K562 (cell line): ENCODE data around the gene SLC30A1. TPM values are rescaled to one million over a fixed set of nuclear protein-coding genes. Genes with fewer than 3 reads are reported as not detected.

Experiments
- ATAC-seq: fragments of 200-7000 bp; cut with Tn5 transposase; 3 replicates; pipeline ENCODE4 v1.9.1; 2020; ENCODE audit warnings: moderate library complexity
- BruUV-seq: library from RNA; stranded (reverse); fragments of 400-500 nt; replicated peaks from 2 replicates; lab custom pipeline; 2021; lab: Mats Ljungman, UMichigan
- CTCF ChIA-PET: fragments of 300-600 bp; formaldehyde crosslinking; extraction: SDS; loops from one replicate; lab custom pipeline; 2021; ENCODE audit warnings: low intra/inter-chr PET ratio; lab: Yijun Ruan, JAX
- POLR2A ChIA-PET: fragments of 300-600, 350-650 bp; sonication (Branson Sonifier 250); formaldehyde crosslinking; extraction: SDS; loops from one replicate; lab custom pipeline; 2021; ENCODE audit warnings: antibody characterized with exemption, inconsistent platforms; lab: Yijun Ruan, JAX
- DNase-seq, 4 experiments: peaks; one replicate each; pipeline versions ENCODE4 v3.0.0 to v3.0.0-alpha.2; 2011 to 2018; ENCODE audit warnings: low spot score in 3 of 4, mixed read lengths in 3 of 4; ENCODE audit errors: extremely low read depth in 1 of 4
- FAIRE-seq: peaks from 2 replicates; lab custom pipeline; 2011; peaks lifted over from hg19 to GRCh38; lab: Jason Lieb, UNC
- H2AFZ ChIP-seq: 2 replicates; pipeline ENCODE4 v1.6.0; 2011; ENCODE audit warnings: low read depth, low read length, control low read depth, inconsistent platforms
- H3K27ac ChIP-seq: fragments of 200-600 bp; 3 replicates; pipeline ENCODE4 v1.8.0; 2011; ENCODE audit warnings: low read depth, mild to moderate bottlenecking, control low read depth, inconsistent platforms, low read length, moderate library complexity, mixed read lengths; ENCODE audit errors: extremely low read depth
- H3K27me3 ChIP-seq, 2 experiments: fragments of 300-600 bp in 1 of 2; 2 replicates in 1 of 2; 3 replicates in 1 of 2; pipeline versions ENCODE4 v1.6.0 to v1.8.0; 2011; ENCODE audit warnings: inconsistent platforms in 2 of 2, low read length in 2 of 2, mild to moderate bottlenecking in 1 of 2, mixed read lengths in 1 of 2, moderate library complexity in 1 of 2; ENCODE audit not compliant: control insufficient read depth in 2 of 2, insufficient read depth in 2 of 2
- H3K36me3 ChIP-seq: fragments of 300-600 bp; 3 replicates; pipeline ENCODE4 v1.8.0; 2011; ENCODE audit warnings: mild to moderate bottlenecking, low read length, inconsistent platforms; ENCODE audit not compliant: control insufficient read depth, insufficient read depth
- H3K4me1 ChIP-seq, 2 experiments: fragments of 200-600 bp in 1 of 2; replicated peaks in 1 of 2; 2 replicates in 1 of 2; 3 replicates in 1 of 2; pipeline versions ENCODE4 v1.5.1 to v1.8.0; 2011; ENCODE audit warnings: inconsistent platforms in 2 of 2, low read length in 2 of 2, mild to moderate bottlenecking in 1 of 2, mixed read lengths in 1 of 2, moderate library complexity in 1 of 2; ENCODE audit not compliant: control insufficient read depth in 2 of 2, insufficient read depth in 2 of 2
- H3K4me2 ChIP-seq: 2 replicates; pipeline ENCODE4 v1.6.1; 2011; ENCODE audit warnings: low read length, control low read depth, inconsistent platforms, mixed read lengths; ENCODE audit not compliant: insufficient read depth
- H3K4me3 ChIP-seq: fragments of 200-600 bp; sonication (generic), shearing (Covaris generic); 2 replicates; pipeline ENCODE4 v1.5.1; 2016; ENCODE audit warnings: control low read depth, inconsistent platforms
- H3K79me2 ChIP-seq: fragments of 200-600 bp; 3 replicates; pipeline ENCODE4 v1.8.0; 2011; ENCODE audit warnings: low read length, inconsistent platforms; ENCODE audit not compliant: control insufficient read depth, insufficient read depth
- H3K9ac ChIP-seq, 2 experiments: 2 replicates each; pipeline versions ENCODE4 v1.6.0 to v1.6.1; 2011; ENCODE audit warnings: low read depth in 2 of 2, low read length in 2 of 2, control low read depth in 1 of 2, inconsistent platforms in 1 of 2, mild to moderate bottlenecking in 1 of 2, mixed read lengths in 1 of 2; ENCODE audit not compliant: insufficient read depth in 1 of 2
- H3K9me1 ChIP-seq: one replicate; pipeline ENCODE4 v1.6.0; 2011; ENCODE audit warnings: inconsistent platforms, mild to moderate bottlenecking, low read length, moderate library complexity; ENCODE audit not compliant: control insufficient read depth, insufficient read depth
- H3K9me3 ChIP-seq: replicated peaks from 2 replicates; pipeline ENCODE4 v1.5.1; 2011; ENCODE audit warnings: low read depth, low read length, inconsistent platforms; ENCODE audit not compliant: control insufficient read depth, insufficient read depth
- H4K20me1 ChIP-seq: replicated peaks from 2 replicates; pipeline ENCODE4 v1.6.1; 2011; ENCODE audit warnings: low read length, inconsistent platforms, mixed read lengths; ENCODE audit not compliant: control insufficient read depth, insufficient read depth
- BRF1 ChIP-seq: IDR thresholded peaks from 3 replicates; pipeline ENCODE4 v1.6.1; 2011; ENCODE audit warnings: borderline replicate concordance, mild to moderate bottlenecking; ENCODE audit not compliant: insufficient read length; ENCODE audit errors: extremely low read depth
- CBX3 ChIP-seq, 2 experiments: IDR thresholded peaks; 1 replicate in 1 of 2; 2 replicates in 1 of 2; pipeline ENCODE4 v1.6.1; 2012; ENCODE audit warnings: inconsistent platforms in 2 of 2, low read length in 2 of 2, borderline replicate concordance in 1 of 2, control low read depth in 1 of 2
- CEBPB ChIP-seq: fragments of 450-650 bp; IDR thresholded peaks from 2 replicates; pipeline ENCODE4 v1.6.1; 2016; ENCODE audit warnings: missing genetic modification characterization, missing compliant biosample characterization
- HMGN3 ChIP-seq: IDR thresholded peaks from 2 replicates; pipeline ENCODE4 v1.6.1; 2011; ENCODE audit warnings: borderline replicate concordance, low read depth, mild to moderate bottlenecking, mixed read lengths, low read length; ENCODE audit not compliant: insufficient read length; ENCODE audit errors: extremely low read depth
- ILK ChIP-seq: fragments of 450-650 bp; IDR thresholded peaks from 2 replicates; pipeline ENCODE4 v1.6.1; 2016; ENCODE audit warnings: missing genetic modification characterization, low read depth, mild to moderate bottlenecking, missing compliant biosample characterization, moderate library complexity, borderline replicate concordance
- NUFIP1 ChIP-seq: fragments of 450-650 bp; IDR thresholded peaks from 2 replicates; pipeline ENCODE4 v1.6.1; 2018; ENCODE audit not compliant: partially characterized antibody
- RBFOX2 ChIP-seq: fragments of 200-400 bp; formaldehyde crosslinking; IDR thresholded peaks from 2 replicates; pipeline ENCODE4 v1.6.1; 2017; ENCODE audit warnings: low read depth, mild to moderate bottlenecking, low read length, moderate library complexity
- SMARCA4 ChIP-seq: fragments of 450-650 bp; IDR thresholded peaks from 2 replicates; pipeline ENCODE4 v1.6.1; 2016
- SMARCA5 ChIP-seq: fragments of 450-650 bp; IDR thresholded peaks from 2 replicates; pipeline ENCODE4 v1.6.1; 2016
- SREBF1 ChIP-seq: fragments of 150-350 bp; IDR thresholded peaks from 2 replicates; pipeline ENCODE4 v1.6.1; 2014; ENCODE audit warnings: antibody characterized with exemption, low read depth, low read length, borderline replicate concordance
- U2AF2 ChIP-seq: fragments of 200-400 bp; formaldehyde crosslinking; optimal IDR thresholded peaks from 2 replicates; pipeline ENCODE3; 2017; ENCODE audit warnings: low read depth, mild to moderate bottlenecking, low read length
- ZNF584 ChIP-seq: fragments of 200-800 bp; sonication (Bioruptor generic); IDR thresholded peaks from 2 replicates; pipeline ENCODE4 v1.6.1; 2016; ENCODE audit warnings: low read depth, mild to moderate bottlenecking, missing genetic modification characterization, missing compliant biosample characterization
- ZNF639 ChIP-seq, 2 experiments: fragments of 200-800 bp in 1 of 2; sonication (Bioruptor generic) in 1 of 2; sonication (generic) in 1 of 2; formaldehyde crosslinking in 1 of 2; IDR thresholded peaks in 1 of 2; conservative IDR thresholded peaks in 1 of 2; 2 replicates each; pipeline versions ENCODE4 v1.5.0 to v1.6.1; 2016 to 2020; ENCODE audit warnings: missing compliant biosample characterization in 1 of 2, missing genetic modification characterization in 1 of 2, missing genetic modification reagents in 1 of 2
- WGBS: fragments of 100-300 bp; shearing (Covaris generic); methylation state at CpG from one replicate; pipeline ENCODE4 v1.1.6; 2016; ENCODE audit warnings: low coverage, mixed read lengths; ENCODE audit not compliant: insufficient coverage; ENCODE audit errors: missing lambda C conversion rate; 5-methylcytosine and 5-hydroxymethylcytosine counted together
- in situ Hi-C: fragments of 300-500 bp; cut with MboI; formaldehyde crosslinking; loops from 4 replicates; pipeline ENCODE4 v1.15.0; 2018; ENCODE audit warnings: inconsistent platforms, mixed read lengths
- intact Hi-C: fragments of 100-400 bp; cut with micrococcal nuclease; formaldehyde crosslinking; loops from 2 replicates; pipeline ENCODE4 v1.14.2; 2022
- polyA plus RNA-seq, 8 experiments: library from polyadenylated mRNA; depleted of rRNA in 4 of 8; stranded (reverse) in 5 of 8; unstranded in 3 of 8; fragments of >200 nt; fragmentation: Nextera tagmentation in 2 of 8; fragmentation: Illumina TruSeq in 1 of 8; extraction: Ambion mirVana in 2 of 8; extraction: Trizol in 1 of 8; gene quantifications; 2 replicates each; pipeline versions ENCODE4 v1.2.1 to v1.2.3, GENCODE V29; 2011 to 2014; ENCODE audit warnings: inconsistent platforms in 1 of 8, missing spikeins in 1 of 8
- total RNA-seq, 7 experiments: library from RNA; depleted of rRNA in 6 of 7; stranded (reverse); fragments of >200 nt in 6 of 7; fragmentation: Illumina TruSeq in 2 of 7; extraction: Trizol in 2 of 7; gene quantifications; 2 replicates each; pipeline versions ENCODE4 v1.2.1 to v1.2.3, GENCODE V29; 2011 to 2021; ENCODE audit warnings: low replicate concordance in 1 of 7
- TF ChIP-seq, protein P1 (sequence below): fragments of 450-650 bp; IDR thresholded peaks from 2 replicates; pipeline ENCODE4 v1.6.1; 2016; ENCODE audit warnings: antibody characterized with exemption
- TF ChIP-seq, protein P2 (sequence below), 2 experiments: fragments of 450-650 bp; IDR thresholded peaks; 2 replicates each; pipeline ENCODE4 v1.6.1; 2016

The SLC30A1 gene
- total and polyA plus RNA-seq, 9 of the 15 experiments (the other 6 are each of a cell fraction or from before 2014, with no cell fraction given) = 4.1 to 14.4 (median 6.6) TPM

DNA sequence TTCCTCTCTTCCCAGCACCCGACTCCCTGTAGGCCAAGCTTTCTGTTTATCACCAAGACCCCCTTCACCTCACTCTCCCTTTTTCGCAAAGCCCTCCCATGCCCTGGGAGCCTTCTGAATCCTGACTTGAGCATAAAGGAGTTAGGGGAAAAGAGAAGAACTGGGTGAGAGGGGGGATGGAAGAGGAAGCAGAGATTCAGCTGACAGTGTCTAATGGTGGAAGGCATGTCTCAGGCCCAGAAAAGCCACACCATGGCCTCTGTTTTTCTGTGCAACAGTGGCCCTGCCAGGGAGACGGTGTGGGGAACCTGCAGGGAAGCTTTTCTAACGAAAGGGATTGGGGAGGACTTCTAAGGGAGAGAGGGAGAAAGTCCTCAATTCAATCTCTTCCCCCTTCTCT lies 32.9 kb upstream of the SLC30A1 start (continued):
- TF ChIP-seq HMGN3 (no peak), ZNF584 (CRISPR knock-in tag) (0 out of 2 replicates have a peak, but pooled peaks have one; percentile 37), NUFIP1 (no peak)
- TF ChIP-seq, protein P1, sequence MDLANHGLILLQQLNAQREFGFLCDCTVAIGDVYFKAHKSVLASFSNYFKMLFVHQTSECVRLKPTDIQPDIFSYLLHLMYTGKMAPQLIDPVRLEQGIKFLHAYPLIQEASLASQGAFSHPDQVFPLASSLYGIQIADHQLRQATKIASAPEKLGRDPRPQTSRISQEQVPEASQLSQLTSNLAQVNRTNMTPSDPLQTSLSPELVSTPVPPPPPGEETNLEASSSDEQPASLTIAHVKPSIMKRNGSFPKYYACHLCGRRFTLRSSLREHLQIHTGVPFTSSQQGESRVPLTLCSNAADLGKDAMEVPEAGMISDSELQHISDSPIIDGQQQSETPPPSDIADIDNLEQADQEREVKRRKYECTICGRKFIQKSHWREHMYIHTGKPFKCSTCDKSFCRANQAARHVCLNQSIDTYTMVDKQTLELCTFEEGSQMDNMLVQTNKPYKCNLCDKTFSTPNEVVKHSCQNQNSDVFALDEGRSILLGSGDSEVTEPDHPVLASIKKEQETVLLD = 0 out of 2 replicates have a peak, but pooled peaks have one; percentile 30

DNA sequence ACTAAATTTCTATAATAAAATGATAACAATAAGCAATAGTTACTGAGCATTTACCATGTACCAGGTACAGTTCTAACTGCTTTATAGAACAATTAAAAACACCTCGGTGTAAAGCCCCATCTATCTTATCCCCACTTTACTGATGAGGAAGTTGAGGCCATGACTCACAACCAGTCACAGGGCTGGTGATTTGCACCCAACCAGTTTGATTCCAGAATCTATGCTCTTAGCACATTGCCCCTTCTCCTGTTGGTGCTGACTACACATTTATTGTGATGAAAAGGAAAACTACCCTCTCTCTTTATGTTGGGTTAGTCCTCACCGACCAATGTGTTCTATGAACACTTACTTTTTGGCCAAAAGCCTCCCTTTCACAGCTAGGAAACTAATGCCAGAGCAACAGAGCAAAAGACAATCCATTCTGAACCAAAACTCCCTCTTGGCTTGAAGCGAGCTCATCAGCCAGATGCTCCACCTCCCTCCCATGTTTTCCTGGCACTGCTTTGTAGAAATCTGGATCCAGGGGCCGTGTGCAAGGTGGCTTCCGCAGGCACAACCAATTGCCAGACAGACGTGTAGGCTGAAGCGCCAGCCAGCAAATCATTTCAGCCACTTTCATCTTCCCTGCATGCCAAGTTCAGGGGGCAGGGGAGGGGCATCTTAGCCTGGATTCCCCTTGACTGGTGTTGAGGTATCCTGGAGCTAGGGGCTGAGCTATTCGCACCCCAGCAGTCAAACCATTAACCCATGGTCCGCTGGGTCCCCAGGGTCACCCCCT lies 32.0 kb upstream of the SLC30A1 start:
- peak overlapping the region; percentile 100 for H2AFZ ChIP-seq
- H3K9me1 ChIP-seq = peaks cover 3% of the 10 kb centered on the region
- in situ Hi-C loops (no loop called here), intact Hi-C loops (no loop called here)
- H3K36me3 ChIP-seq = no peaks in the 10 kb centered on the region
- no peak overlapping the region for H3K4me3 ChIP-seq
- peak in 1 of 4 experiments; percentile 8 for DNase-seq
- ChIA-PET POLR2A (interaction anchor here (0.6 to 1.6 kb wide), 6 partner anchors 11 to 210 kb away, joined by 3 to 5 read pairs (median 3); no protein-coding TSS in a partner anchor), CTCF (no interaction called here)
- H3K9ac ChIP-seq = peak overlapping the region in 1 of 2 experiments; percentile 62; a peak in 1 of 4 replicates
- H3K4me1 ChIP-seq = peaks cover 59 to 64% of the 10 kb centered on the region in 2 experiments
- no peaks in the 10 kb centered on the region for H3K9me3 ChIP-seq
- H3K27ac ChIP-seq = no peak overlapping the region
- no peak for FAIRE-seq
- no peak for ATAC-seq
- WGBS = 62% methylated on average over 8 of the region's 9 CpGs
- H3K4me2 ChIP-seq = no peak overlapping the region
- H3K79me2 ChIP-seq = peaks cover 9% of the 10 kb centered on the region
- no TSS peak for BruUV-seq
- H4K20me1 ChIP-seq = no peaks in the 10 kb centered on the region
- no peaks in the 10 kb centered on the region; a peak in 1 of 5 replicates for H3K27me3 ChIP-seq
- TF ChIP-seq SMARCA5 = peak; percentile 67; the same call in 1 of the 2 replicates
- TF ChIP-seq SREBF1 = no peak
- no peak for TF ChIP-seq U2AF2
- TF ChIP-seq RBFOX2 = no peak
- no peak for TF ChIP-seq ILK (tag)
- 0 out of 2 replicates have a peak, but pooled peaks have one; percentile 10 for TF ChIP-seq SMARCA4
- no peak for TF ChIP-seq ZNF639 (CRISPR knock-in tag; conservative IDR thresholded peaks at IDR 0.05 in 1 of 2, IDR thresholded peaks at IDR 0.05 in 1 of 2)
- TF ChIP-seq, protein P2, sequence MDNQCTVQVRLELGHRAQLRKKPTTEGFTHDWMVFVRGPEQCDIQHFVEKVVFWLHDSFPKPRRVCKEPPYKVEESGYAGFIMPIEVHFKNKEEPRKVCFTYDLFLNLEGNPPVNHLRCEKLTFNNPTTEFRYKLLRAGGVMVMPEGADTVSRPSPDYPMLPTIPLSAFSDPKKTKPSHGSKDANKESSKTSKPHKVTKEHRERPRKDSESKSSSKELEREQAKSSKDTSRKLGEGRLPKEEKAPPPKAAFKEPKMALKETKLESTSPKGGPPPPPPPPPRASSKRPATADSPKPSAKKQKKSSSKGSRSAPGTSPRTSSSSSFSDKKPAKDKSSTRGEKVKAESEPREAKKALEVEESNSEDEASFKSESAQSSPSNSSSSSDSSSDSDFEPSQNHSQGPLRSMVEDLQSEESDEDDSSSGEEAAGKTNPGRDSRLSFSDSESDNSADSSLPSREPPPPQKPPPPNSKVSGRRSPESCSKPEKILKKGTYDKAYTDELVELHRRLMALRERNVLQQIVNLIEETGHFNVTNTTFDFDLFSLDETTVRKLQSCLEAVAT (IDR thresholded peaks at IDR 0.05) = no peak
- no peak for TF ChIP-seq BRF1
- TF ChIP-seq CEBPB = no peak
- peak in 1 of 2 experiments; percentile 73; a peak in 1 of 3 replicates for TF ChIP-seq CBX3 (IDR thresholded peaks at IDR 0.05; ENCODE audit: borderline replicate concordance in 1 of 2, low read length in 2 of 2)
